AG08396 (cell line): ENCODE results near the gene YIPF2.
"Not testable (repeated sequence)": the region's sequence is repeated elsewhere in the genome, so short reads cannot be mapped to it uniquely, and the experiment has no call there.

ENCODE experiments used
- DNase-seq: peaks from one replicate; pipeline ENCODE4 v3.0.0; 2012; ENCODE audit warnings: low spot score, mixed read lengths

The YIPF2 gene

GRCh38 chr19:10928563-10929401, at the start of gene YIPF2, which contains the start of gene TIMM29:
Gene YIPF2, minus strand, starts transcription at chr19:10928639. Its CDS starts 229 bp downstream, at chr19:10928410.
Gene TIMM29, plus strand, starts transcription at chr19:10928811. Its CDS starts 12 bp downstream, at chr19:10928823.
- peak; percentile 99 for DNase-seq

- no peak for DNase-seq
Observed at GRCh38 chr19:10977742-10978092, 49.3 kb upstream of the YIPF2 start.

- no peak for DNase-seq
Observed at GRCh38 chr19:10976131-10976892, 47.9 kb upstream of the YIPF2 start.

- peak; percentile 67 for DNase-seq
Observed at GRCh38 chr19:10975374-10976130, 47.1 kb upstream of the YIPF2 start.

- no peak for DNase-seq
Observed at GRCh38 chr19:10971107-10971726, 42.8 kb upstream of the YIPF2 start.

GRCh38 chr19:10968527-10969135, 40.2 kb upstream of the YIPF2 start:
- no peak for DNase-seq

- no peak for DNase-seq
Observed at GRCh38 chr19:10966809-10967208, 38.4 kb upstream of the YIPF2 start.

GRCh38 chr19:10965398-10965797, 37.0 kb upstream of the YIPF2 start:
- DNase-seq = no peak

GRCh38 chr19:10964903-10965302, 36.5 kb upstream of the YIPF2 start:
- DNase-seq = no peak

- no peak for DNase-seq
Observed at GRCh38 chr19:10963865-10964264, 35.4 kb upstream of the YIPF2 start.

GRCh38 chr19:10962863-10963262, 34.4 kb upstream of the YIPF2 start:
- DNase-seq = no peak

- DNase-seq = peak; percentile 43
Observed at GRCh38 chr19:10961073-10961860, 32.8 kb upstream of the YIPF2 start.

- peak; percentile 100 for DNase-seq
Observed at GRCh38 chr19:10960314-10961072, 32.1 kb upstream of the YIPF2 start, which contains the start of gene SMARCA4. Gene SMARCA4, plus strand, starts transcription at chr19:10961030. Its CDS starts 23,122 bp downstream, at chr19:10984152.

GRCh38 chr19:10959277-10959968, 31.0 kb upstream of the YIPF2 start:
- DNase-seq = not testable (repeated sequence)

GRCh38 chr19:10952809-10953208, 24.4 kb upstream of the YIPF2 start:
- no peak for DNase-seq

GRCh38 chr19:10946958-10947657, 18.7 kb upstream of the YIPF2 start:
- DNase-seq = no peak

GRCh38 chr19:10945264-10945663, 16.8 kb upstream of the YIPF2 start:
- no peak for DNase-seq

- not testable (repeated sequence) for DNase-seq
Observed at GRCh38 chr19:10943412-10943811, 15.0 kb upstream of the YIPF2 start.
